HepG2 (cell line): ENCODE results near the gene PLVAP. TPM values are rescaled to one million over a fixed set of nuclear protein-coding genes. Genes with fewer than 3 reads are reported as not detected.

ENCODE experiments used
- KLF11 ChIP-seq: IDR thresholded peaks from 2 replicates; pipeline ENCODE4 v1.6.1; 2016; ENCODE audit warnings: missing compliant biosample characterization
- SALL2 ChIP-seq: sonication (generic); formaldehyde crosslinking; IDR thresholded peaks from 2 replicates; pipeline ENCODE4 v1.8.1; 2023; ENCODE audit warnings: mild to moderate bottlenecking, missing genetic modification reagents, inconsistent platforms
- ZNF766 ChIP-seq: sonication (generic); formaldehyde crosslinking; IDR thresholded peaks from 2 replicates; pipeline ENCODE4 v1.5.0; 2020; ENCODE audit warnings: missing genetic modification reagents, borderline replicate concordance
- polyA plus RNA-seq, 8 experiments: library from polyadenylated mRNA; depleted of rRNA in 3 of 8; stranded (reverse) in 7 of 8; unstranded in 1 of 8; fragments of >200 nt; fragmentation: Illumina TruSeq in 4 of 8; extraction: Trizol in 4 of 8; gene quantifications; 2 replicates each; pipeline versions ENCODE4 v1.2.1 to v1.2.3, GENCODE V29; 2011 to 2016; ENCODE audit warnings: low read depth in 4 of 8, missing spikeins in 1 of 8, mixed read lengths in 1 of 8; ENCODE audit not compliant: insufficient read depth in 1 of 8
- total RNA-seq, 5 experiments: library from RNA; depleted of rRNA; stranded (reverse); fragments of >200 nt; fragmentation: Illumina TruSeq; extraction: Trizol; gene quantifications; 2 replicates each; pipeline ENCODE4 v1.2.3, GENCODE V29; 2016; ENCODE audit warnings: low read depth in 1 of 5
- TF ChIP-seq, protein P1 (sequence below): sonication (generic); formaldehyde crosslinking; IDR thresholded peaks from 2 replicates; pipeline ENCODE4 v1.4.0; 2020; ENCODE audit warnings: missing genetic modification reagents
- TF ChIP-seq, protein P2 (sequence below): sonication (generic); formaldehyde crosslinking; IDR thresholded peaks from 2 replicates; pipeline ENCODE4 v1.4.0; 2020; ENCODE audit warnings: missing genetic modification reagents
- TF ChIP-seq, protein P3 (sequence below): sonication (generic); formaldehyde crosslinking; IDR thresholded peaks from 2 replicates; pipeline ENCODE4 v1.5.0; 2020; ENCODE audit warnings: mild to moderate bottlenecking, missing genetic modification reagents, moderate library complexity
- TF ChIP-seq, protein P4 (sequence below): sonication (generic); formaldehyde crosslinking; IDR thresholded peaks from 2 replicates; pipeline ENCODE4 v1.4.0; 2020; ENCODE audit warnings: missing genetic modification reagents

The PLVAP gene
- total and polyA plus RNA-seq, 2 of the 13 experiments (the other 11 are each of a cell fraction or from before 2014, with no cell fraction given): 0.26 TPM; not detected in 1

DNA sequence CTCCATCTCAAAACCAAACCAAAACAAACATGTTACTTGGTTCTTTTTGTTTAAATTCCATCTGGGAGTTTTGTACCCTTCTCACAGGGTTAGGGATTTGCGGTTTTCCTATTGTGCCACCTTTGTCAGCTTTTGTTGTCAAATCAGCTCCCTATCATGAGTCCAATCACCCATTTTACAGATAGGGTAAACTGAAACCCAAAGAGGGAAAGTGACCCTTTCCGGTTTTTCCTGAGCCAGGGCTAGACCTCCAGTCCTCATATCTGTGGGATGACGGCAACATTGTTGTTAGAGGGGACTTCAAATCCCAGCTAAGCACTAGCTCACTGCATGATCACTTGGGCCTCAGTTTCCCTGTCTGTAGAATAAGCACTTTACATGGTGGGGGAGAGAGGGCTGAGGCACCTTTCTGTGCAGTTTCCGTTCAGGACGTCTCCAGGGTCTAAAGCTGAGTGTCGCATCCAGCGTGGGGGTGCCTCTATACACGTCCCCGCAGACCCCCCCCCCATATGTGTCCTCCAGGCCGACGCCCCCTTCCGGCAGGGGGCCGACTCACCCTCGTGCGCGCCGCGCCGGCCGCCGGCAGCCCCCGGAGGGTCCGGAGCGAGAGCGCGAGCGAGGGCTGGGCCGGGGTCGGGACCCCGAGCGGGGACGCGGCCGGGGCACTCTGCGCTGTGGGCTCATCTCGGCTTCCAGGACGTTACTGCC, 13.0 kb upstream of the PLVAP start (continued):
- TF ChIP-seq, protein P1, sequence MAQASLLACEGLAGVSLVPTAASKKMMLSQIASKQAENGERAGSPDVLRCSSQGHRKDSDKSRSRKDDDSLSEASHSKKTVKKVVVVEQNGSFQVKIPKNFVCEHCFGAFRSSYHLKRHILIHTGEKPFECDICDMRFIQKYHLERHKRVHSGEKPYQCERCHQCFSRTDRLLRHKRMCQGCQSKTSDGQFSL (CRISPR knock-in tag): peak; percentile 74
- TF ChIP-seq, protein P2, sequence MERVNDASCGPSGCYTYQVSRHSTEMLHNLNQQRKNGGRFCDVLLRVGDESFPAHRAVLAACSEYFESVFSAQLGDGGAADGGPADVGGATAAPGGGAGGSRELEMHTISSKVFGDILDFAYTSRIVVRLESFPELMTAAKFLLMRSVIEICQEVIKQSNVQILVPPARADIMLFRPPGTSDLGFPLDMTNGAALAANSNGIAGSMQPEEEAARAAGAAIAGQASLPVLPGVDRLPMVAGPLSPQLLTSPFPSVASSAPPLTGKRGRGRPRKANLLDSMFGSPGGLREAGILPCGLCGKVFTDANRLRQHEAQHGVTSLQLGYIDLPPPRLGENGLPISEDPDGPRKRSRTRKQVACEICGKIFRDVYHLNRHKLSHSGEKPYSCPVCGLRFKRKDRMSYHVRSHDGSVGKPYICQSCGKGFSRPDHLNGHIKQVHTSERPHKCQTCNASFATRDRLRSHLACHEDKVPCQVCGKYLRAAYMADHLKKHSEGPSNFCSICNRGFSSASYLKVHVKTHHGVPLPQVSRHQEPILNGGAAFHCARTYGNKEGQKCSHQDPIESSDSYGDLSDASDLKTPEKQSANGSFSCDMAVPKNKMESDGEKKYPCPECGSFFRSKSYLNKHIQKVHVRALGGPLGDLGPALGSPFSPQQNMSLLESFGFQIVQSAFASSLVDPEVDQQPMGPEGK (CRISPR knock-in tag): peak; percentile 26; the same call in 1 of the 2 replicates
- TF ChIP-seq, protein P3, sequence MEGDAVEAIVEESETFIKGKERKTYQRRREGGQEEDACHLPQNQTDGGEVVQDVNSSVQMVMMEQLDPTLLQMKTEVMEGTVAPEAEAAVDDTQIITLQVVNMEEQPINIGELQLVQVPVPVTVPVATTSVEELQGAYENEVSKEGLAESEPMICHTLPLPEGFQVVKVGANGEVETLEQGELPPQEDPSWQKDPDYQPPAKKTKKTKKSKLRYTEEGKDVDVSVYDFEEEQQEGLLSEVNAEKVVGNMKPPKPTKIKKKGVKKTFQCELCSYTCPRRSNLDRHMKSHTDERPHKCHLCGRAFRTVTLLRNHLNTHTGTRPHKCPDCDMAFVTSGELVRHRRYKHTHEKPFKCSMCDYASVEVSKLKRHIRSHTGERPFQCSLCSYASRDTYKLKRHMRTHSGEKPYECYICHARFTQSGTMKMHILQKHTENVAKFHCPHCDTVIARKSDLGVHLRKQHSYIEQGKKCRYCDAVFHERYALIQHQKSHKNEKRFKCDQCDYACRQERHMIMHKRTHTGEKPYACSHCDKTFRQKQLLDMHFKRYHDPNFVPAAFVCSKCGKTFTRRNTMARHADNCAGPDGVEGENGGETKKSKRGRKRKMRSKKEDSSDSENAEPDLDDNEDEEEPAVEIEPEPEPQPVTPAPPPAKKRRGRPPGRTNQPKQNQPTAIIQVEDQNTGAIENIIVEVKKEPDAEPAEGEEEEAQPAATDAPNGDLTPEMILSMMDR: 0 out of 2 replicates have a peak, but pooled peaks have one; percentile 18
- TF ChIP-seq KLF11 (CRISPR knock-in tag) (no peak), ZNF766 (CRISPR knock-in tag) (no peak), SALL2 (no peak)
- TF ChIP-seq, protein P4, sequence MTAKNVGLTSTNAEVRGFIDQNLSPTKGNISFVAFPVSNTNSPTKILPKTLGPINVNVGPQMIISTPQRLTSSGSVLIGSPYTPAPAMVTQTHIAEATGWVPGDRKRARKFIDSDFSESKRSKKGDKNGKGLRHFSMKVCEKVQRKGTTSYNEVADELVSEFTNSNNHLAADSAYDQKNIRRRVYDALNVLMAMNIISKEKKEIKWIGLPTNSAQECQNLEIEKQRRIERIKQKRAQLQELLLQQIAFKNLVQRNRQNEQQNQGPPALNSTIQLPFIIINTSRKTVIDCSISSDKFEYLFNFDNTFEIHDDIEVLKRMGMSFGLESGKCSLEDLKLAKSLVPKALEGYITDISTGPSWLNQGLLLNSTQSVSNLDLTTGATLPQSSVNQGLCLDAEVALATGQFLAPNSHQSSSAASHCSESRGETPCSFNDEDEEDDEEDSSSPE (CRISPR knock-in tag): no peak
- TF ChIP-seq, all 625 proteins: peak for 5
